ENCODE measurements around the gene SORBS1. TPM values are rescaled to one million over a fixed set of nuclear protein-coding genes. Genes with fewer than 3 reads are reported as not detected.

SORBS1 gene
- total and polyA plus RNA-seq, 9 of the 15 experiments (the other 6 are each of a cell fraction or from before 2014, with no cell fraction given), result 2.0 to 13.3 (median 6.5) TPM

DNA sequence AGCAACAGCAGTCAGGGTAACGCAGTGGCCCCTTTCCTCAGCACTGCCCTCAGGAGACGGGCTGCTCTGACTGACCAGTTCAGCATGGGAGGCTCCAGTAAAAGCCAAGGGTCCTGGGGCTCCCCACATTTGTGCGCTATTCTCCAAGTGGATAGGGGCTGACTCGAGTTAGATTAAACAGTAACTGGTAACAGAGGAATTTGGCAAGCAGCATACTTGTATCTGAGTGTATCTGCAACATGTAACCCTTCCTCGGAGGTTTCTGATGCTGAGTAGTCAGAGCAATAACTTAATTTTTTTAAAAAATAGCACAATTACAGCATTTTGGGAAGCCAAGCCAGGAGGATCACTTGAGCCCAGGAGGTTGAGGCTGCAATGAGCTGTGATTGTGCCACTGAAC lies 22.8 kb downstream of the SORBS1 start:
- H3K9ac ChIP-seq (ENCODE audit: insufficient read depth in 1 of 2, low read depth in 2 of 2, low read length in 2 of 2), result no peak overlapping the region; a peak in 1 of 4 replicates
- FAIRE-seq (no peak), ATAC-seq (no peak), DNase-seq (ENCODE audit: extremely low read depth in 1 of 4, low spot score in 3 of 4) (no peak)
- no peaks in the 10 kb centered on the region for H3K9me3 ChIP-seq (replicated peaks; ENCODE audit: control insufficient read depth, insufficient read depth, low read depth, low read length)
- no peak overlapping the region for H2AFZ ChIP-seq (ENCODE audit: low read depth, low read length)
- intact Hi-C loops (cut with micrococcal nuclease) (no loop called here), in situ Hi-C loops (cut with MboI) (no loop called here)
- no peaks in the 10 kb centered on the region for H3K36me3 ChIP-seq (ENCODE audit: control insufficient read depth, insufficient read depth, low read length)
- H3K4me3 ChIP-seq, result no peak overlapping the region
- TF ChIP-seq ZNF217 (CRISPR knock-in tag; IDR thresholded peaks at IDR 0.05) (no peak), CREM (IDR thresholded peaks at IDR 0.05; ENCODE audit: low read depth) (no peak), NCOA1 (IDR thresholded peaks at IDR 0.05; ENCODE audit: low read depth) (no peak), PHB (CRISPR knock-in tag; IDR thresholded peaks at IDR 0.05) (no peak), RFX1 (IDR thresholded peaks at IDR 0.05) (no peak), PCBP1 (IDR thresholded peaks at IDR 0.05; ENCODE audit: low read depth, low read length, poor library complexity, severe bottlenecking) (no peak)
- TF ChIP-seq, protein P1, sequence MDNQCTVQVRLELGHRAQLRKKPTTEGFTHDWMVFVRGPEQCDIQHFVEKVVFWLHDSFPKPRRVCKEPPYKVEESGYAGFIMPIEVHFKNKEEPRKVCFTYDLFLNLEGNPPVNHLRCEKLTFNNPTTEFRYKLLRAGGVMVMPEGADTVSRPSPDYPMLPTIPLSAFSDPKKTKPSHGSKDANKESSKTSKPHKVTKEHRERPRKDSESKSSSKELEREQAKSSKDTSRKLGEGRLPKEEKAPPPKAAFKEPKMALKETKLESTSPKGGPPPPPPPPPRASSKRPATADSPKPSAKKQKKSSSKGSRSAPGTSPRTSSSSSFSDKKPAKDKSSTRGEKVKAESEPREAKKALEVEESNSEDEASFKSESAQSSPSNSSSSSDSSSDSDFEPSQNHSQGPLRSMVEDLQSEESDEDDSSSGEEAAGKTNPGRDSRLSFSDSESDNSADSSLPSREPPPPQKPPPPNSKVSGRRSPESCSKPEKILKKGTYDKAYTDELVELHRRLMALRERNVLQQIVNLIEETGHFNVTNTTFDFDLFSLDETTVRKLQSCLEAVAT (IDR thresholded peaks at IDR 0.05), result no peak
- TF ChIP-seq, protein P2, sequence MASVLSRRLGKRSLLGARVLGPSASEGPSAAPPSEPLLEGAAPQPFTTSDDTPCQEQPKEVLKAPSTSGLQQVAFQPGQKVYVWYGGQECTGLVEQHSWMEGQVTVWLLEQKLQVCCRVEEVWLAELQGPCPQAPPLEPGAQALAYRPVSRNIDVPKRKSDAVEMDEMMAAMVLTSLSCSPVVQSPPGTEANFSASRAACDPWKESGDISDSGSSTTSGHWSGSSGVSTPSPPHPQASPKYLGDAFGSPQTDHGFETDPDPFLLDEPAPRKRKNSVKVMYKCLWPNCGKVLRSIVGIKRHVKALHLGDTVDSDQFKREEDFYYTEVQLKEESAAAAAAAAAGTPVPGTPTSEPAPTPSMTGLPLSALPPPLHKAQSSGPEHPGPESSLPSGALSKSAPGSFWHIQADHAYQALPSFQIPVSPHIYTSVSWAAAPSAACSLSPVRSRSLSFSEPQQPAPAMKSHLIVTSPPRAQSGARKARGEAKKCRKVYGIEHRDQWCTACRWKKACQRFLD (CRISPR knock-in tag; IDR thresholded peaks at IDR 0.05), result no peak
- TF ChIP-seq, protein P3, sequence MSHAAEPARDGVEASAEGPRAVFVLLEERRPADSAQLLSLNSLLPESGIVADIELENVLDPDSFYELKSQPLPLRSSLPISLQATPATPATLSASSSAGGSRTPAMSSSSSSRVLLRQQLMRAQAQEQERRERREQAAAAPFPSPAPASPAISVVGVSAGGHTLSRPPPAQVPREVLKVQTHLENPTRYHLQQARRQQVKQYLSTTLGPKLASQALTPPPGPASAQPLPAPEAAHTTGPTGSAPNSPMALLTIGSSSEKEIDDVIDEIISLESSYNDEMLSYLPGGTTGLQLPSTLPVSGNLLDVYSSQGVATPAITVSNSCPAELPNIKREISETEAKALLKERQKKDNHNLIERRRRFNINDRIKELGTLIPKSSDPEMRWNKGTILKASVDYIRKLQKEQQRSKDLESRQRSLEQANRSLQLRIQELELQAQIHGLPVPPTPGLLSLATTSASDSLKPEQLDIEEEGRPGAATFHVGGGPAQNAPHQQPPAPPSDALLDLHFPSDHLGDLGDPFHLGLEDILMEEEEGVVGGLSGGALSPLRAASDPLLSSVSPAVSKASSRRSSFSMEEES (CRISPR knock-in tag; IDR thresholded peaks at IDR 0.05), result no peak
- peaks cover 15% of the 10 kb centered on the region for H3K79me2 ChIP-seq (ENCODE audit: control insufficient read depth, insufficient read depth, low read length)
- BruUV-seq (replicated peaks), result no TSS peak
- H4K20me1 ChIP-seq (replicated peaks; ENCODE audit: control insufficient read depth, insufficient read depth, low read length), result no peaks in the 10 kb centered on the region
- CTCF ChIA-PET (ENCODE audit: low intra/inter-chr PET ratio), result no interaction called here
- no peak overlapping the region for H3K27ac ChIP-seq (ENCODE audit: extremely low read depth, low read depth, low read length)
- H3K4me1 ChIP-seq (replicated peaks in 1 of 2; ENCODE audit: control insufficient read depth in 2 of 2, insufficient read depth in 2 of 2, low read length in 2 of 2), result peaks cover 30 to 63% of the 10 kb centered on the region in 2 experiments
- POLR2A ChIA-PET, result no interaction called here
- H3K9me1 ChIP-seq (ENCODE audit: control insufficient read depth, insufficient read depth, low read length), result peaks cover 2% of the 10 kb centered on the region
- H3K4me2 ChIP-seq (ENCODE audit: insufficient read depth, low read length), result no peak overlapping the region
- WGBS (ENCODE audit: insufficient coverage, low coverage, missing lambda C conversion rate), result 62% methylated on average over 2 of the region's 5 CpGs
- H3K27me3 ChIP-seq (ENCODE audit: control insufficient read depth in 2 of 2, insufficient read depth in 2 of 2, low read length in 2 of 2), result no peaks in the 10 kb centered on the region
